ENCODE data around the gene VAV2.
"Not testable (repeated sequence)": the region's sequence is repeated elsewhere in the genome, so short reads cannot be mapped to it uniquely, and the experiment has no call there.

VAV2 gene

GRCh38 chr9:133769511-133770075 lies 222.5 kb downstream of the VAV2 start:
- no peaks in the 10 kb centered on the region for H3K27me3 ChIP-seq (ENCODE audit: insufficient read depth, low read length)
- H3K36me3 ChIP-seq (ENCODE audit: insufficient read depth, low read depth, low read length), result peaks cover 32% of the 10 kb centered on the region
- H3K27ac ChIP-seq (ENCODE audit: low read length), result no peak overlapping the region
- no peak overlapping the region for H3K9ac ChIP-seq (ENCODE audit: low read depth, low read length)
- H3K4me3 ChIP-seq (ENCODE audit: low read length), result no peak overlapping the region
- H3K4me1 ChIP-seq (ENCODE audit: insufficient read depth, low read length), result no peaks in the 10 kb centered on the region
- H3K9me3 ChIP-seq (ENCODE audit: insufficient read depth, low read depth, low read length), result peaks cover 13% of the 10 kb centered on the region

- Histone ChIP-seq H3K27me3 (ENCODE audit: insufficient read depth, low read length) (no peaks in the 10 kb centered on the region), H3K9ac (ENCODE audit: low read depth, low read length) (no peak overlapping the region)
Observed at GRCh38 chr9:133768859-133769510, 223.1 kb downstream of the VAV2 start.

GRCh38 chr9:133768371-133768858 lies 223.7 kb downstream of the VAV2 start:
- H3K36me3 ChIP-seq (ENCODE audit: insufficient read depth, low read depth, low read length), result peaks cover 28% of the 10 kb centered on the region
- H3K27me3 ChIP-seq (ENCODE audit: insufficient read depth, low read length), result no peaks in the 10 kb centered on the region
- no peaks in the 10 kb centered on the region for H3K4me1 ChIP-seq (ENCODE audit: insufficient read depth, low read length)
- H3K4me3 ChIP-seq (ENCODE audit: low read length), result no peak overlapping the region
- H3K27ac ChIP-seq (ENCODE audit: low read length), result no peak overlapping the region
- peaks cover 13% of the 10 kb centered on the region for H3K9me3 ChIP-seq (ENCODE audit: insufficient read depth, low read depth, low read length)
- no peak overlapping the region for H3K9ac ChIP-seq (ENCODE audit: low read depth, low read length)

More at GRCh38 chr9:133768859-133769510, 223.1 kb downstream of the VAV2 start:
- Histone ChIP-seq H3K4me3 (ENCODE audit: low read length) (no peak overlapping the region), H3K36me3 (ENCODE audit: insufficient read depth, low read depth, low read length) (peaks cover 26% of the 10 kb centered on the region), H3K27ac (ENCODE audit: low read length) (no peak overlapping the region), H3K4me1 (ENCODE audit: insufficient read depth, low read length) (no peaks in the 10 kb centered on the region), H3K9me3 (ENCODE audit: insufficient read depth, low read depth, low read length) (peaks cover 13% of the 10 kb centered on the region)

GRCh38 chr9:133767625-133768024 lies 224.5 kb downstream of the VAV2 start:
- no peaks in the 10 kb centered on the region for H3K4me1 ChIP-seq (ENCODE audit: insufficient read depth, low read length)
- no peak overlapping the region for H3K27ac ChIP-seq (ENCODE audit: low read length)
- no peaks in the 10 kb centered on the region for H3K27me3 ChIP-seq (ENCODE audit: insufficient read depth, low read length)
- no peak overlapping the region for H3K4me3 ChIP-seq (ENCODE audit: low read length)
- H3K9ac ChIP-seq (ENCODE audit: low read depth, low read length), result no peak overlapping the region
- peaks cover 13% of the 10 kb centered on the region for H3K9me3 ChIP-seq (ENCODE audit: insufficient read depth, low read depth, low read length)
- peaks cover 28% of the 10 kb centered on the region for H3K36me3 ChIP-seq (ENCODE audit: insufficient read depth, low read depth, low read length)

GRCh38 chr9:133767008-133767407 lies 225.1 kb downstream of the VAV2 start:
- Histone ChIP-seq H3K27ac (ENCODE audit: low read length) (no peak overlapping the region), H3K27me3 (ENCODE audit: insufficient read depth, low read length) (no peaks in the 10 kb centered on the region), H3K9me3 (ENCODE audit: insufficient read depth, low read depth, low read length) (peaks cover 13% of the 10 kb centered on the region), H3K4me3 (ENCODE audit: low read length) (no peak overlapping the region), H3K4me1 (ENCODE audit: insufficient read depth, low read length) (no peaks in the 10 kb centered on the region), H3K9ac (ENCODE audit: low read depth, low read length) (no peak overlapping the region), H3K36me3 (ENCODE audit: insufficient read depth, low read depth, low read length) (peaks cover 28% of the 10 kb centered on the region)

- not testable (repeated sequence) for H3K27ac ChIP-seq (ENCODE audit: low read length); H3K4me3 ChIP-seq (ENCODE audit: low read length); H3K4me1 ChIP-seq (ENCODE audit: insufficient read depth, low read length); H3K9ac ChIP-seq (ENCODE audit: low read depth, low read length); H3K27me3 ChIP-seq (ENCODE audit: insufficient read depth, low read length)
- peaks cover 28% of the 10 kb centered on the region for H3K36me3 ChIP-seq (ENCODE audit: insufficient read depth, low read depth, low read length)
- H3K9me3 ChIP-seq (ENCODE audit: insufficient read depth, low read depth, low read length), result peaks cover 13% of the 10 kb centered on the region
Observed at GRCh38 chr9:133766234-133766633, 225.9 kb downstream of the VAV2 start.

- no peaks in the 10 kb centered on the region for H3K4me1 ChIP-seq (ENCODE audit: insufficient read depth, low read length)
- H3K9ac ChIP-seq (ENCODE audit: low read depth, low read length), result no peak overlapping the region
- H3K9me3 ChIP-seq (ENCODE audit: insufficient read depth, low read depth, low read length), result peaks cover 13% of the 10 kb centered on the region
- H3K27ac ChIP-seq (ENCODE audit: low read length), result no peak overlapping the region
- peaks cover 22% of the 10 kb centered on the region for H3K36me3 ChIP-seq (ENCODE audit: insufficient read depth, low read depth, low read length)
- H3K4me3 ChIP-seq (ENCODE audit: low read length), result no peak overlapping the region
- H3K27me3 ChIP-seq (ENCODE audit: insufficient read depth, low read length), result no peaks in the 10 kb centered on the region
Observed at GRCh38 chr9:133763272-133764183, 228.6 kb downstream of the VAV2 start.

GRCh38 chr9:133762488-133763271 lies 229.4 kb downstream of the VAV2 start:
- Histone ChIP-seq H3K9me3 (ENCODE audit: insufficient read depth, low read depth, low read length) (peaks cover 10% of the 10 kb centered on the region), H3K36me3 (ENCODE audit: insufficient read depth, low read depth, low read length) (peaks cover 15% of the 10 kb centered on the region), H3K4me3 (ENCODE audit: low read length) (no peak overlapping the region), H3K27me3 (ENCODE audit: insufficient read depth, low read length) (no peaks in the 10 kb centered on the region), H3K9ac (ENCODE audit: low read depth, low read length) (no peak overlapping the region), H3K4me1 (ENCODE audit: insufficient read depth, low read length) (no peaks in the 10 kb centered on the region), H3K27ac (ENCODE audit: low read length) (no peak overlapping the region)

GRCh38 chr9:133761641-133762248 lies 230.4 kb downstream of the VAV2 start:
- H3K4me3 ChIP-seq (ENCODE audit: low read length), result no peak overlapping the region
- H3K4me1 ChIP-seq (ENCODE audit: insufficient read depth, low read length), result no peaks in the 10 kb centered on the region
- H3K27me3 ChIP-seq (ENCODE audit: insufficient read depth, low read length), result no peaks in the 10 kb centered on the region
- H3K36me3 ChIP-seq (ENCODE audit: insufficient read depth, low read depth, low read length), result peaks cover 5% of the 10 kb centered on the region; the same call in 1 of the 2 replicates
- peaks cover under 1% of the 10 kb centered on the region for H3K9me3 ChIP-seq (ENCODE audit: insufficient read depth, low read depth, low read length)
- no peak overlapping the region for H3K27ac ChIP-seq (ENCODE audit: low read length)
- H3K9ac ChIP-seq (ENCODE audit: low read depth, low read length), result no peak overlapping the region

- Histone ChIP-seq H3K4me3 (ENCODE audit: low read length) (no peak overlapping the region), H3K27me3 (ENCODE audit: insufficient read depth, low read length) (no peaks in the 10 kb centered on the region), H3K9me3 (ENCODE audit: insufficient read depth, low read depth, low read length) (no peaks in the 10 kb centered on the region), H3K9ac (ENCODE audit: low read depth, low read length) (no peak overlapping the region), H3K36me3 (ENCODE audit: insufficient read depth, low read depth, low read length) (peaks cover 5% of the 10 kb centered on the region; the same call in 1 of the 2 replicates), H3K27ac (ENCODE audit: low read length) (no peak overlapping the region), H3K4me1 (ENCODE audit: insufficient read depth, low read length) (no peaks in the 10 kb centered on the region)
Observed at GRCh38 chr9:133760713-133761290, 231.3 kb downstream of the VAV2 start.
